ENCODE results near the gene RERE.

DNA sequence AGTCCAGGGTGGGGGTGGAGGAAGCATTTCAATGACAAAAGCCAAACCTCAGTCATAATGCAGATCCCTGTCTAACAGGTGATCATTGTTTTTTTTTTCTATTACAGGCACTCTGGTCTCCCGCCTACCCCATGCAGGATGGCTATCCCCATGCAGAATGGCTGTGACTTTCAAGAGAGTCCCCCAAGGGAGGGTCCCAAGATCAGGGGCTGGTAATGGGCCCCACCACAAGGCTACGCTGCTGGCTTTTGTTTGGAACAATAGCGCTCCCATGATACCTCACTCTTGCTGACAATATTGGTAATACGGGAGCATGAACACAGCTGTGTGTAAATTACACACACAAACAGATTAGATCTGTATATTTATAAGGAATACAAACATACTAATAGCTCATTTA lies 380.1 kb downstream of the RERE start:
- TF ChIP-seq, protein P1, sequence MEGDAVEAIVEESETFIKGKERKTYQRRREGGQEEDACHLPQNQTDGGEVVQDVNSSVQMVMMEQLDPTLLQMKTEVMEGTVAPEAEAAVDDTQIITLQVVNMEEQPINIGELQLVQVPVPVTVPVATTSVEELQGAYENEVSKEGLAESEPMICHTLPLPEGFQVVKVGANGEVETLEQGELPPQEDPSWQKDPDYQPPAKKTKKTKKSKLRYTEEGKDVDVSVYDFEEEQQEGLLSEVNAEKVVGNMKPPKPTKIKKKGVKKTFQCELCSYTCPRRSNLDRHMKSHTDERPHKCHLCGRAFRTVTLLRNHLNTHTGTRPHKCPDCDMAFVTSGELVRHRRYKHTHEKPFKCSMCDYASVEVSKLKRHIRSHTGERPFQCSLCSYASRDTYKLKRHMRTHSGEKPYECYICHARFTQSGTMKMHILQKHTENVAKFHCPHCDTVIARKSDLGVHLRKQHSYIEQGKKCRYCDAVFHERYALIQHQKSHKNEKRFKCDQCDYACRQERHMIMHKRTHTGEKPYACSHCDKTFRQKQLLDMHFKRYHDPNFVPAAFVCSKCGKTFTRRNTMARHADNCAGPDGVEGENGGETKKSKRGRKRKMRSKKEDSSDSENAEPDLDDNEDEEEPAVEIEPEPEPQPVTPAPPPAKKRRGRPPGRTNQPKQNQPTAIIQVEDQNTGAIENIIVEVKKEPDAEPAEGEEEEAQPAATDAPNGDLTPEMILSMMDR (IDR thresholded peaks at IDR 0.05; ENCODE audit: borderline replicate concordance, extremely low read depth, low read length, poor library complexity, severe bottlenecking): no peak
- no peak for TF ChIP-seq EZH2 (IDR thresholded peaks at IDR 0.05; ENCODE audit: borderline replicate concordance, low read depth, low read length, severe bottlenecking)
